Breast epithelium (tissue), 4 donors: Measurements from ENCODE around the gene CCDC86. TPM values are rescaled to one million over a fixed set of nuclear protein-coding genes. Genes with fewer than 3 reads are reported as not detected.

Experiments
- DNase-seq, 2 donors: peaks; one replicate each; pipeline ENCODE4 v3.0.0-alpha.2; 2019; ENCODE audit warnings: low spot score in 2 of 2
- H3K27ac ChIP-seq, 2 donors: fragments of 200-600 bp; sonication (generic) in 1 of 2; one replicate each; pipeline ENCODE4 v1.5.1; 2016 to 2019; ENCODE audit warnings: mild to moderate bottlenecking in 1 of 2
- H3K27me3 ChIP-seq, 2 donors: fragments of 200-600 bp; sonication (generic) in 1 of 2; one replicate each; pipeline versions ENCODE4 v1.5.1 to v1.6.0; 2017 to 2019; ENCODE audit warnings: control low read depth in 1 of 2, mild to moderate bottlenecking in 1 of 2
- H3K36me3 ChIP-seq: fragments of 200-600 bp; one replicate; pipeline ENCODE4 v1.5.1; 2019
- H3K4me1 ChIP-seq, 2 donors: fragments of 200-600 bp; sonication (generic); one replicate each; pipeline ENCODE4 v1.5.1; 2016 to 2019; ENCODE audit warnings: control low read depth in 1 of 2
- H3K4me3 ChIP-seq, 3 donors: fragments of 200-600 bp; sonication (generic); 1 replicate in 2 of 3; 2 replicates in 1 of 3; pipeline ENCODE4 v1.5.1; 2016 to 2019; ENCODE audit warnings: mild to moderate bottlenecking in 3 of 3, moderate library complexity in 2 of 3
- H3K9me3 ChIP-seq, 2 donors: fragments of 200-600 bp; sonication (generic) in 1 of 2; one replicate each; pipeline ENCODE4 v1.5.1; 2016 to 2019; ENCODE audit warnings: control low read depth in 1 of 2
- POLR2A ChIP-seq: fragments of 450-650 bp; IDR thresholded peaks from one replicate; pipeline ENCODE4 v1.6.1; 2016; ENCODE audit warnings: antibody characterized with exemption, mild to moderate bottlenecking, moderate library complexity
- POLR2AphosphoS5 ChIP-seq, 3 donors: sonication (generic); formaldehyde crosslinking; IDR thresholded peaks; one replicate each; pipeline ENCODE4 v1.6.1; 2017; ENCODE audit warnings: antibody characterized with exemption in 3 of 3
- intact Hi-C: fragments of 100-400 bp; cut with DNase I; formaldehyde crosslinking; loops from one replicate; pipeline ENCODE4 v1.15.1; 2023; ENCODE audit warnings: low total_unique reads
- total RNA-seq, 3 donors: library from RNA; depleted of rRNA; stranded (reverse); fragments of >200 nt; gene quantifications; one replicate each; pipeline ENCODE4 v1.1.0, GENCODE V29; 2016
- TF ChIP-seq, protein P1 (sequence below), 3 donors: fragments of 450-650 bp; IDR thresholded peaks; one replicate each; pipeline ENCODE4 v1.5.1; 2016 to 2017; ENCODE audit warnings: antibody characterized with exemption in 3 of 3, mild to moderate bottlenecking in 3 of 3, moderate library complexity in 3 of 3

Gene CCDC86
- total RNA-seq, 3 donors from 2014 or later = 17.8 to 22.9 (median 19.5) TPM

DNA sequence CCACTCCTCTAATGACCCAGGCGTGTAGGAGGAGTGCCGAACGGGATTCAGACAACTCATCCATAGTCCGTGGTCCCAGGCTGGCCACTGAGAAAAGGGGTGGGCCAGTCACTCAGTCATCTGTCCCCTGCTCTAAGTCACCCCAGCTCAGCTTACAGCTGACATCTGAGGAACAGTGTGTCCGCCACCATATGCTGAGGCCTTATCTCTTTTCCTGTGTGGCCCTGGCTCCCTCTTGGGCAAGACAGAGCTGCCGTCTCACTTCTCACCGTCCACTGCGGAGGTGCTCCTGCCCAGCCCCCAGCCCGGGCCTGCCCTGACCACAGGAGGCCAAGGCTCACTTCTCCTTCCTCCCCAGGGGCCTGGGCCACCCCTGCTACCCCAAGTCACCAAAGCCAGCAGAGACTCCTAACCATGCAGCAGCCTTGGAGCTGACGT lies 6.8 kb downstream of the CCDC86 start:
- no peak for DNase-seq
- H3K27ac ChIP-seq = no peak overlapping the region
- no peak overlapping the region for H3K4me3 ChIP-seq
- TF ChIP-seq POLR2AphosphoS5 (IDR thresholded peaks at IDR 0.05) (no peak), POLR2A (no peak)
- TF ChIP-seq, protein P1, sequence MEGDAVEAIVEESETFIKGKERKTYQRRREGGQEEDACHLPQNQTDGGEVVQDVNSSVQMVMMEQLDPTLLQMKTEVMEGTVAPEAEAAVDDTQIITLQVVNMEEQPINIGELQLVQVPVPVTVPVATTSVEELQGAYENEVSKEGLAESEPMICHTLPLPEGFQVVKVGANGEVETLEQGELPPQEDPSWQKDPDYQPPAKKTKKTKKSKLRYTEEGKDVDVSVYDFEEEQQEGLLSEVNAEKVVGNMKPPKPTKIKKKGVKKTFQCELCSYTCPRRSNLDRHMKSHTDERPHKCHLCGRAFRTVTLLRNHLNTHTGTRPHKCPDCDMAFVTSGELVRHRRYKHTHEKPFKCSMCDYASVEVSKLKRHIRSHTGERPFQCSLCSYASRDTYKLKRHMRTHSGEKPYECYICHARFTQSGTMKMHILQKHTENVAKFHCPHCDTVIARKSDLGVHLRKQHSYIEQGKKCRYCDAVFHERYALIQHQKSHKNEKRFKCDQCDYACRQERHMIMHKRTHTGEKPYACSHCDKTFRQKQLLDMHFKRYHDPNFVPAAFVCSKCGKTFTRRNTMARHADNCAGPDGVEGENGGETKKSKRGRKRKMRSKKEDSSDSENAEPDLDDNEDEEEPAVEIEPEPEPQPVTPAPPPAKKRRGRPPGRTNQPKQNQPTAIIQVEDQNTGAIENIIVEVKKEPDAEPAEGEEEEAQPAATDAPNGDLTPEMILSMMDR (IDR thresholded peaks at IDR 0.05) = no peak
- H3K9me3 ChIP-seq = no peaks in the 10 kb centered on the region
- intact Hi-C loops = no loop called here
- no peaks in the 10 kb centered on the region for H3K36me3 ChIP-seq
- H3K4me1 ChIP-seq = peaks cover 0 to 3% of the 10 kb centered on the region in 2 donors
- no peaks in the 10 kb centered on the region for H3K27me3 ChIP-seq

GRCh38 chr11:60849641-60850520 lies 8.0 kb downstream of the CCDC86 start:
- DNase-seq = no peak
- intact Hi-C loops = no loop called here
- H3K27ac ChIP-seq = no peak overlapping the region
- no peaks in the 10 kb centered on the region for H3K27me3 ChIP-seq
- TF ChIP-seq POLR2AphosphoS5 (IDR thresholded peaks at IDR 0.05) (no peak), POLR2A (no peak)
- TF ChIP-seq, protein P1 (IDR thresholded peaks at IDR 0.05) = no peak
- H3K36me3 ChIP-seq = no peaks in the 10 kb centered on the region
- no peaks in the 10 kb centered on the region for H3K9me3 ChIP-seq
- no peak overlapping the region for H3K4me3 ChIP-seq
- no peaks in the 10 kb centered on the region for H3K4me1 ChIP-seq

- Histone ChIP-seq H3K27me3 (no peaks in the 10 kb centered on the region), H3K4me1 (no peaks in the 10 kb centered on the region), H3K36me3 (no peaks in the 10 kb centered on the region), H3K27ac (no peak overlapping the region), H3K4me3 (no peak overlapping the region), H3K9me3 (no peaks in the 10 kb centered on the region)
- TF ChIP-seq, protein P1 (IDR thresholded peaks at IDR 0.05) = no peak
- TF ChIP-seq POLR2AphosphoS5 (IDR thresholded peaks at IDR 0.05) (no peak), POLR2A (no peak)
- intact Hi-C loops = no loop called here
- no peak for DNase-seq
Observed at GRCh38 chr11:60851327-60852104, 9.6 kb downstream of the CCDC86 start.

DNA sequence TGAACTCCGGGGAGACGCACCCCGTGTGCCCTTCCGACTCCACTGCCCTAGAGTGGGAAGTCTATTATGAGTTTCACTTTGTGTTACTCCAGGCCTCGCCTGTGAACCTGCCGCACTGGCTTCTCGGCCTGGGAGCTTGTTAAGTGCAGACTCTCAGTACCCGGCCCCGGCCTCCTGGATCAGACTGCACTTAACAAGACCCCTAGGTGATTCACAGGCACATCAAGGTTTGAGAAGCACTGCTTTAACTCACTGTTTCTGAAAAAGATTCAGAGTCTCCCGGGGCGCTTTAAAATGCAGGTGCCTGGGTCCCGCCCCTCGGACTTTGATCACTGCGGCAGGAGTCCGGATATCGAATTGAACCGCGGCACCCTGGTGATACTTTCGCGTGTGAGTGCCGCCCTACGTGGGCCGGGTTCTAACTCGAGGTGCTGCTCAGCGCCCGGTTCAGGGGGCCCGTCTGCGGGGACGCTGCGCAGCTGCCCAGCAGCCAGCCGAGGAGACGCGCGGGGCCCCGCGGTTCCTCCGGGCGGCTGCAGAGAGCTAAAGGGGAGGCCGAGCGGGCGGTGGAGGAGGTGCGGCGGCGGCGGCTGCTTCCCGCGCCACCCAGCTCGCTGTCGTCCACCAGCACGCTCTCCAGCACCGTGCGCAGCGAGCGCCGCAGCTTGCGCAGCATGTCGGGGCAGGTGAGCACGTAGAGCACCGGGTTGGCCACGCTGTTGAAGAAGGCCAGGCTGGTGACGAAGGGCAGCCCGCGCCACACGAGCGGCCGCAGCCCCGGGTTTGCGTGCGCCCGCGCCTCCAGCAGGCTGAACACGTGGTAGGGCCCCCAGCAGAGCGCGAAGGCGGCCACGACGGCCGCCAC lies 10.4 kb downstream of the CCDC86 start:
- Histone ChIP-seq H3K4me1 (no peaks in the 10 kb centered on the region), H3K27ac (no peak overlapping the region), H3K9me3 (no peaks in the 10 kb centered on the region), H3K4me3 (no peak overlapping the region), H3K27me3 (no peaks in the 10 kb centered on the region), H3K36me3 (no peaks in the 10 kb centered on the region)
- DNase-seq = no peak
- TF ChIP-seq, protein P1 (IDR thresholded peaks at IDR 0.05) = no peak
- TF ChIP-seq POLR2AphosphoS5 (IDR thresholded peaks at IDR 0.05) (no peak), POLR2A (no peak)
- intact Hi-C loops = no loop called here
